Uterus (tissue), 4 donors: ENCODE data around the gene CHIA. TPM values are rescaled to one million over a fixed set of nuclear protein-coding genes. Genes with fewer than 3 reads are reported as not detected.

Source experiments
- DNase-seq, 2 donors: peaks; one replicate each; pipeline ENCODE4 v3.0.0-alpha.2; 2019 to 2020
- H3K27ac ChIP-seq, 2 donors: fragments of 200-600 bp; sonication (generic); 1 replicate in 1 of 2; 2 replicates in 1 of 2; pipeline ENCODE4 v1.5.1; 2016 to 2018
- H3K27me3 ChIP-seq, 2 donors: fragments of 200-600 bp; sonication (generic); one replicate each; pipeline ENCODE4 v1.5.1; 2018 to 2019; ENCODE audit warnings: control low read depth in 1 of 2
- H3K36me3 ChIP-seq, 2 donors: fragments of 200-600 bp; sonication (generic); one replicate each; pipeline ENCODE4 v1.5.1; 2019; ENCODE audit warnings: control low read depth in 1 of 2
- H3K4me1 ChIP-seq, 2 donors: fragments of 200-600 bp; sonication (generic); one replicate each; pipeline ENCODE4 v1.5.1; 2018 to 2019; ENCODE audit warnings: control low read depth in 1 of 2
- H3K4me3 ChIP-seq, 2 donors: fragments of 200-600 bp; sonication (generic); 1 replicate in 1 of 2; 2 replicates in 1 of 2; pipeline ENCODE4 v1.5.1; 2018 to 2019; ENCODE audit warnings: mild to moderate bottlenecking in 1 of 2
- H3K9me3 ChIP-seq, 2 donors: fragments of 200-600 bp; sonication (generic); one replicate each; pipeline ENCODE4 v1.5.1; 2019; ENCODE audit warnings: control low read depth in 1 of 2
- POLR2A ChIP-seq, 2 donors: fragments of 450-650 bp; IDR thresholded peaks; one replicate each; pipeline ENCODE4 v1.6.1; 2016; ENCODE audit warnings: antibody characterized with exemption in 2 of 2, mild to moderate bottlenecking in 1 of 2, moderate library complexity in 1 of 2
- intact Hi-C: fragments of 100-400 bp; cut with DNase I; formaldehyde crosslinking; loops from one replicate; pipeline ENCODE4 v1.15.1; 2023; ENCODE audit warnings: low total_unique reads
- total RNA-seq, 4 donors: library from RNA; depleted of rRNA in 3 of 4; stranded (reverse); fragments of >200 nt in 3 of 4; gene quantifications; one replicate each; pipeline versions ENCODE4 v1.1.0 to v1.2.4, GENCODE V29; 2014 to 2023
- TF ChIP-seq, protein P1 (sequence below), 4 experiments: fragments of 200-600 bp in 2 of 4; fragments of 450-650 bp in 2 of 4; sonication (generic) in 2 of 4; IDR thresholded peaks; one replicate each; pipeline ENCODE4 v1.5.1; 2016 to 2019; ENCODE audit warnings: antibody characterized with exemption in 4 of 4, mild to moderate bottlenecking in 2 of 4, moderate library complexity in 1 of 4
- donor health status: DM: yes; HTN: yes; CAD: no.

The CHIA gene
- total RNA-seq, 4 donors from 2014 or later = 0.14 TPM; not detected in 3

- Histone ChIP-seq H3K4me3 (no peak overlapping the region), H3K9me3 (no peaks in the 10 kb centered on the region), H3K36me3 (no peaks in the 10 kb centered on the region), H3K27me3 (no peaks in the 10 kb centered on the region), H3K27ac (no peak overlapping the region), H3K4me1 (no peaks in the 10 kb centered on the region)
- intact Hi-C loops = no loop called here
- no peak for DNase-seq
- TF ChIP-seq, protein P1, sequence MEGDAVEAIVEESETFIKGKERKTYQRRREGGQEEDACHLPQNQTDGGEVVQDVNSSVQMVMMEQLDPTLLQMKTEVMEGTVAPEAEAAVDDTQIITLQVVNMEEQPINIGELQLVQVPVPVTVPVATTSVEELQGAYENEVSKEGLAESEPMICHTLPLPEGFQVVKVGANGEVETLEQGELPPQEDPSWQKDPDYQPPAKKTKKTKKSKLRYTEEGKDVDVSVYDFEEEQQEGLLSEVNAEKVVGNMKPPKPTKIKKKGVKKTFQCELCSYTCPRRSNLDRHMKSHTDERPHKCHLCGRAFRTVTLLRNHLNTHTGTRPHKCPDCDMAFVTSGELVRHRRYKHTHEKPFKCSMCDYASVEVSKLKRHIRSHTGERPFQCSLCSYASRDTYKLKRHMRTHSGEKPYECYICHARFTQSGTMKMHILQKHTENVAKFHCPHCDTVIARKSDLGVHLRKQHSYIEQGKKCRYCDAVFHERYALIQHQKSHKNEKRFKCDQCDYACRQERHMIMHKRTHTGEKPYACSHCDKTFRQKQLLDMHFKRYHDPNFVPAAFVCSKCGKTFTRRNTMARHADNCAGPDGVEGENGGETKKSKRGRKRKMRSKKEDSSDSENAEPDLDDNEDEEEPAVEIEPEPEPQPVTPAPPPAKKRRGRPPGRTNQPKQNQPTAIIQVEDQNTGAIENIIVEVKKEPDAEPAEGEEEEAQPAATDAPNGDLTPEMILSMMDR (IDR thresholded peaks at IDR 0.05) = no peak
- no peak for TF ChIP-seq POLR2A (IDR thresholded peaks at IDR 0.05)
These were observed 3.7 kb downstream of the CHIA start for GRCh38 chr1:111294390-111294789.

GRCh38 chr1:111302374-111302773, 11.7 kb downstream of the CHIA start:
- no peak for DNase-seq
- H3K4me3 ChIP-seq = no peak overlapping the region
- no peaks in the 10 kb centered on the region for H3K27me3 ChIP-seq
- TF ChIP-seq, protein P1 (IDR thresholded peaks at IDR 0.05) = no peak
- no peak for TF ChIP-seq POLR2A (IDR thresholded peaks at IDR 0.05)
- no peaks in the 10 kb centered on the region for H3K36me3 ChIP-seq
- H3K27ac ChIP-seq = no peak overlapping the region
- intact Hi-C loops = no loop called here
- H3K4me1 ChIP-seq = no peaks in the 10 kb centered on the region
- H3K9me3 ChIP-seq = peaks cover 0 to 5% of the 10 kb centered on the region in 2 donors

DNA sequence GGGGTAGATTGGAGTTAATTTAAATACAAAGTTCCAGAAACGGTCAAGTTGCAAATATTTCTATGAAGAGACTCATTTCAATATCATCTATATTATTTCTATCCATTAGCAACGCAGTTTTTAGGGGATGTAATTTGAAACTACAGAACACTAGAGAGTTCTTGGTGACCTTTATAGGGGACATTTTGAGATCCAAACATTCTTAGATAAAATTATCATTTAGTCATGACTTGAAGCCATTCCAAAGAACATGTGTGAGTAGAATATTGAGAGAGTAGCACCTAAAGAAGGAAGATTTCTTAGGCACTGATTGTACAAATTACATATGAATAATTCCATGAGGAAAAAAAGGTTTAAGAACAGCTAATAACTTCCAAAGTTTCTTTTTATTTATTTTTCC, 19.0 kb downstream of the CHIA start:
- Histone ChIP-seq H3K9me3 (no peaks in the 10 kb centered on the region), H3K27ac (no peak overlapping the region), H3K4me3 (no peak overlapping the region), H3K4me1 (no peaks in the 10 kb centered on the region), H3K36me3 (no peaks in the 10 kb centered on the region), H3K27me3 (no peaks in the 10 kb centered on the region)
- intact Hi-C loops = no loop called here
- no peak for TF ChIP-seq POLR2A (IDR thresholded peaks at IDR 0.05)
- TF ChIP-seq, protein P1 (IDR thresholded peaks at IDR 0.05) = no peak
- no peak for DNase-seq

DNA sequence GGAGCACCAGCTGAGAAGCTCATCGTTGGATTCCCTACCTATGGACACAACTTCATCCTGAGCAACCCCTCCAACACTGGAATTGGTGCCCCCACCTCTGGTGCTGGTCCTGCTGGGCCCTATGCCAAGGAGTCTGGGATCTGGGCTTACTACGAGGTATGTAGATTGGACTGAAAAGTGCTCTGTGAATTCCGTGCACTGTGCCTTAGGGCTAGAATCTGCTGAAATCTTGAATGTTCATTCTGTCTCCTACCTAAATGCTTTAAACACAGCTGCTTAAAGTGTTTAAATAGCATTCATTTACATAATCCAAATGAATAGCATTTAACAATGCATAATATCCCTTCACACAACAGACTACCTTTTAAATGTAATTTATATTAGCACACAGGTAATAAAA, 27.9 kb downstream of the CHIA start:
- H3K4me1 ChIP-seq = no peaks in the 10 kb centered on the region
- no peak for TF ChIP-seq POLR2A (IDR thresholded peaks at IDR 0.05)
- no peak overlapping the region for H3K4me3 ChIP-seq
- intact Hi-C loops = no loop called here
- no peaks in the 10 kb centered on the region for H3K36me3 ChIP-seq
- H3K9me3 ChIP-seq = no peaks in the 10 kb centered on the region
- no peak for DNase-seq
- H3K27me3 ChIP-seq = no peaks in the 10 kb centered on the region
- no peak overlapping the region for H3K27ac ChIP-seq

DNA sequence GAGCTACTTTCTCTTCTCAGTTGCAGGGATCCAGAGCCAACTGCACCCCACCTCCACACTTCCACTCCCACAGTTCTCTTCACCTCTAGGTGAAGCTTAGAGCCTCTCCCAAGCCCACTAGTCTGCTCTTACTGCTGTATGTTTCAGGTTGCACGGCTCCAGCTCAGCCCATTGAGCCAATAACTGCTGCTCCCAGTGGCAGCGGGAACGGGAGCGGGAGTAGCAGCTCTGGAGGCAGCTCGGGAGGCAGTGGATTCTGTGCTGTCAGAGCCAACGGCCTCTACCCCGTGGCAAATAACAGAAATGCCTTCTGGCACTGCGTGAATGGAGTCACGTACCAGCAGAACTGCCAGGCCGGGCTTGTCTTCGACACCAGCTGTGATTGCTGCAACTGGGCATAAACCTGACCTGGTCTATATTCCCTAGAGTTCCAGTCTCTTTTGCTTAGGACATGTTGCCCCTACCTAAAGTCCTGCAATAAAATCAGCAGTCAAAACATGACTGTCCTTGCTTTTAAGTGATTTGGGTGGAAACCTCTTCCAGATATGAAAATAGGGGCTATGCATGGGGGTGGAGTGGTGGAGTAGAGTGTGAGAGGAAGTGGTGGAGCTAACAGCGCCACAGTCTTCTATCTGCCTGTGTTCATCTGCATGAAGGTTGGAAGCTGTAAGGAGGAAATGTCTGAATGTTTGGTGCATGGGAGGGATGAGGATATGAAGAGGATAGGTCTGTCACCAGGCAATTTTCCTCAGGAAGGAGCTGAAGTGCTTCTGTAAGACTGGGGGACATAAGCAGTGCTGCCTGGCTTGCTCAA, 29.6 kb downstream of the CHIA start:
- no peak for TF ChIP-seq POLR2A (IDR thresholded peaks at IDR 0.05)
- TF ChIP-seq, protein P1 (IDR thresholded peaks at IDR 0.05) = no peak

More for the DNA sequence above, 29.6 kb downstream of the CHIA start:
- no peak for DNase-seq
- no peaks in the 10 kb centered on the region for H3K36me3 ChIP-seq
- intact Hi-C loops = no loop called here
- H3K4me3 ChIP-seq = no peak overlapping the region
- H3K27me3 ChIP-seq = no peaks in the 10 kb centered on the region
- no peaks in the 10 kb centered on the region for H3K4me1 ChIP-seq
- no peaks in the 10 kb centered on the region for H3K9me3 ChIP-seq
- H3K27ac ChIP-seq = no peak overlapping the region
